Measurements from ENCODE around the gene SERPINA9.
"Not testable (repeated sequence)": the region's sequence is repeated elsewhere in the genome, so short reads cannot be mapped to it uniquely, and the experiment has no call there.

SERPINA9 gene

GRCh38 chr14:94476023-94476422 lies at the start of gene SERPINA9:
Gene SERPINA9 (minus strand): TSS chr14:94476197. CDS start chr14:94469840, 6,357 bp downstream.
- no peak for DNase-seq (ENCODE audit: low read depth)

GRCh38 chr14:94524093-94524492 lies 48.1 kb upstream of the SERPINA9 start:
- no peak for DNase-seq (ENCODE audit: low read depth)

- DNase-seq (ENCODE audit: low read depth) = no peak
These were observed 47.3 kb upstream of the SERPINA9 start for GRCh38 chr14:94523265-94523664.

GRCh38 chr14:94522115-94522724 lies 46.2 kb upstream of the SERPINA9 start:
- no peak for DNase-seq (ENCODE audit: low read depth)

- no peak for DNase-seq (ENCODE audit: low read depth)
These were observed 45.5 kb upstream of the SERPINA9 start for GRCh38 chr14:94521375-94522114.

GRCh38 chr14:94517641-94518257 lies 41.8 kb upstream of the SERPINA9 start:
- DNase-seq (ENCODE audit: low read depth) = no peak

- no peak for DNase-seq (ENCODE audit: low read depth)
These were observed 41.2 kb upstream of the SERPINA9 start for GRCh38 chr14:94517248-94517640.

- no peak for DNase-seq (ENCODE audit: low read depth)
These were observed 39.9 kb upstream of the SERPINA9 start for GRCh38 chr14:94515856-94516255.

- DNase-seq (ENCODE audit: low read depth) = no peak
These were observed 39.4 kb upstream of the SERPINA9 start for GRCh38 chr14:94515426-94515825.

GRCh38 chr14:94514351-94514750 lies 38.4 kb upstream of the SERPINA9 start:
- no peak for DNase-seq (ENCODE audit: low read depth)

- not testable (repeated sequence) for DNase-seq (ENCODE audit: low read depth)
These were observed 34.5 kb upstream of the SERPINA9 start for GRCh38 chr14:94510481-94510880.

- no peak for DNase-seq (ENCODE audit: low read depth)
These were observed 33.4 kb upstream of the SERPINA9 start, which contains the start of gene SERPINA12 for GRCh38 chr14:94509356-94509755. Gene SERPINA12 (minus strand): TSS chr14:94509469. CDS start chr14:94498397, 11,072 bp downstream.

- DNase-seq (ENCODE audit: low read depth) = no peak
These were observed 29.6 kb upstream of the SERPINA9 start for GRCh38 chr14:94505641-94506040.

GRCh38 chr14:94505206-94505605 lies 29.2 kb upstream of the SERPINA9 start:
- DNase-seq (ENCODE audit: low read depth) = no peak

GRCh38 chr14:94501588-94502516 lies 25.9 kb upstream of the SERPINA9 start:
- DNase-seq (ENCODE audit: low read depth) = no peak

- no peak for DNase-seq (ENCODE audit: low read depth)
These were observed 24.3 kb upstream of the SERPINA9 start for GRCh38 chr14:94500264-94500663.

- DNase-seq (ENCODE audit: low read depth) = no peak
These were observed 23.7 kb upstream of the SERPINA9 start for GRCh38 chr14:94499673-94500072.

GRCh38 chr14:94498215-94498614 lies 22.2 kb upstream of the SERPINA9 start:
- no peak for DNase-seq (ENCODE audit: low read depth)

GRCh38 chr14:94494085-94494484 lies 18.1 kb upstream of the SERPINA9 start:
- DNase-seq (ENCODE audit: low read depth) = no peak

GRCh38 chr14:94491511-94491910 lies 15.5 kb upstream of the SERPINA9 start:
- no peak for DNase-seq (ENCODE audit: low read depth)

- no peak for DNase-seq (ENCODE audit: low read depth)
These were observed 13.3 kb upstream of the SERPINA9 start for GRCh38 chr14:94489336-94489735.

GRCh38 chr14:94486883-94487282 lies 10.9 kb upstream of the SERPINA9 start:
- DNase-seq (ENCODE audit: low read depth) = no peak
